Colon (tissue), 2 donors: ENCODE data around the gene RREB1.
"Not testable (repeated sequence)": the region's sequence is repeated elsewhere in the genome, so short reads cannot be mapped to it uniquely, and the experiment has no call there.

Experiments
- FAIRE-seq: peaks from 2 replicates; lab custom pipeline; 2012; peaks lifted over from hg19 to GRCh38; lab: Jason Lieb, UNC
- donor health status: control.
- donor health status: control.

Gene RREB1

DNA sequence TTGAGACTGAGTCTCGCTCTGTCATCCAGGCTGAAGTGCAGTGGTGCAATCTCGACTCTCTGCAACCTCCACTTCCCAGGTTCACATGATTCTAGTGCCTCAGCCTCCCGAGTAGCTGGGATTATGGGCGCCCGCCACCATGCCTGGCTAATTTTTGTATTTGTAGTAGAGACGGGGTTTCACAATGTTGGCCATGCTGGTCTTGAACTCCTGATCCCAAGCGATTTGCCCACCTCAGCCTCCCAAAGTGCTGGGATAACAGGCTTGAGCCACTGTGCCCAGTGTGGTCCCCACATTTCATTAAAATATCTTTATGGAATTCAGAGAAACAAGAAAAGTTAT lies 157.6 kb downstream of the RREB1 start:
- not testable (repeated sequence) for FAIRE-seq

DNA sequence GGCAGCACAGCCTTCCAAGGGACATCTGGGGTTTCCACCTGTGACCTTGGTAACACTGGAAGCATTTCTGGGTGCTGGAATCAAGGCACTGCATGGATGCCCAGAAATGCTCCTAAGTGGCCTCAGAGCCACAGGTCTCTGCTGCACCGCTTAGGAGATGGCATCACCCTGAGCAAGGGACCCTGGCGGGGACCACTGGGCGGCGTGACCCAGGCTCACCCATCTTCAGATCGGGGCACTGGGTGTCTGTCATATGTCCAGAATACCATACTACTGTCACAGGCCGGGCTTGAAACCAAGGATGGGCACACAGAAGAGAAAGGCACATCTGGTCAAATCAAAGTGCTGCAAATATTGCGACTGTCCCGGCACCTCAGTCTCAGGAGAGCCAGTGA lies 159.3 kb downstream of the RREB1 start:
- FAIRE-seq = no peak

DNA sequence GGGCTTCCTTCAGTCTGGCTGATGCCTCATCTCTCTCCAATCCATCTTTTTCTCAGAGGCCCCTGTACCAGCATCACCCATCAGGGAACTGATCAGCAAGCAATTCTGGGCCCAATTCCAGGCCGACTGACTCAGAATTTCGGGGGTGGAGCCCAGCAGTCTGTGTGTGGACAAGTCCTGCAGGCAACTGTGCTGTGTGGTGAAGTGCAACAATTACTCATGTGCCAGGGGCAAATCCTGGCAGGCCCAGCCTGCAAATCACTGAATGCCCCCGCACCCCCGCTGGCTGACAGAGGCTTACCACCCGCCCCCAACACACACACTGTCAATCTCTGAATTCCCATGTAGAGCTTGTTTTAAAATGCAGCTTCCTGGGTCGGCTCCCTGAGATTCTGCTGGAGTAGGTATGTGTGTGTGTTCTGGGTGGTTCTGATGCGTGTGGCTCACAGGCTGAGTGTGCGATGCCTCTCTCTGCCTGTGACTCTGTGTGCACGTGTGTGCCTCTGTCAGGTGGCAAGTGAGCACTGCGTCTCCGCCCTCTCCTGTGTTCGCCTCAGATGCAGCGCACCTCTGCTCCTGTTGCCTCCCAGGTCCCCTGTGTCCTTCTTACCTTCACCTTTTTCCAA lies 159.8 kb downstream of the RREB1 start:
- FAIRE-seq = no peak

DNA sequence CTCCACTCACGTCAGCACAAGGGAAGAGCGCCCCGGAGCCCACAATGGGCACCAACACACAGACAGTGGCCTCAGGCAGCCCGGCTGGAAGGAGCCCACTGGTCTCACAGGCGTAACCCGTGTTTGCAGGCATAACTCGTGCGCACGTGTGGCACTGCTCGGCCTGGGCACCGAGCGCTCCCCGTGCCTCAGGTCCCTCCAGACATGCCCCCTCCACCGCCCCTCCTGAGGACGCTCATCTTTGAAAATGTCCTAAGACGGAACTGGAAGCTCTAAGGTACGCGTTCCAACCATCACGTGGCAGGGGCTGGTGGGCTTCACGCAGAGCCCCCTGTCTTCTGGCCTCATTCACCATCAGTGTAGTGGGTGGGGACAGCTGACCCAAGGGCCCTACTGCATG lies 160.6 kb downstream of the RREB1 start:
- FAIRE-seq = no peak

DNA sequence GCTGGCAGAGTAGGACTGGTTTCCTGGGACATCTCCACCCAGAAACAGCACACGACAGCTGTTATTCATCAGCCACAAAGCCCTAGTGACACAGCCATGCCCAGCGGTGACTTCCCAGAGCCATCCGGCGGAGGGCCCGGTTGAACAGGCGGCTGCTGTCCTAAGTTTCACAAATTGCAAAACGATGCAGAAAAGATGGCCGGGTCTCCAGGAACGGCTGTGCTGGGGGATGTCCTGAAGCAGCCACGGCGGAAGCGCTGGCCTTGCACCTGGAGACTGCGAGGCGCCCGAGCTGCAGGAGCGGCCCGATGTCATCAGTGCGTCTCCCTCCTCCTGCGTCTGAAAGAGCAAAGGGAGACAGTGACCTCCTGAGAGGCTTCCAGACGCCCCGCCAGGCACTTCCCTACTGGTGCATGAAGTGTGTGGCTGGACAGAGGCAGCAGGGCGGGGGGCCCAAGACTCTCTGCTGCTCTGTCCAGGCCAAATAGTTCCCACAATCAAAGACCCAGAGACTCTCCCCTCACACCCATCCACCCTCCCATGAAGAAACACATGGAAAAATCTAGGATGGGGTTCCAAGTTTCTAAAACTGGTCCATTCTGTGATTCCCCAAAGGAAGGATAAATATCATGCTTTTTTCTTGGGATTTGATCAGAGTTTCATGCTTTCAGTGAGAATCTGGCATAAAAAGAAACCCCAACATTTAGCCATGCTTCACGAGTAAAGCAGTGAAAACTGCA lies 161.2 kb downstream of the RREB1 start:
- FAIRE-seq = no peak

DNA sequence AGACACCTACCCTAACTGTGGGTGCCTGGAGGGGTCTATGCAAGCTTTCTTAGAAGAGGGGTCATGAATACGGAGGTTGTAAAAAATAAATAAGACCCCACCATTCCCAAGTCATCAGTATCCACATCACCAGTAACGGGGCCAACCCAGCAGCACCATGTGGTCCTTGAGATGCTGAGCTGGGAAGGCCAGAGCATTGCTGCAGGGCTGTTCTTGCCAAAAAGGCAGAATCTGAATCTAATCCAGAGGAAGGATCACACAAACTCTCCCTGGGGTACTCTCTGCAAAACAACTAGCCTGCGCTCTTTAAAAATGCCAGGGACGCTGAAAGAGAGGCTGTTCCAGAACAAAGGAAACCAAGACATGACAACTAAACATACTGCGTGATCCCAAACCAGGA lies 162.1 kb downstream of the RREB1 start:
- no peak for FAIRE-seq

DNA sequence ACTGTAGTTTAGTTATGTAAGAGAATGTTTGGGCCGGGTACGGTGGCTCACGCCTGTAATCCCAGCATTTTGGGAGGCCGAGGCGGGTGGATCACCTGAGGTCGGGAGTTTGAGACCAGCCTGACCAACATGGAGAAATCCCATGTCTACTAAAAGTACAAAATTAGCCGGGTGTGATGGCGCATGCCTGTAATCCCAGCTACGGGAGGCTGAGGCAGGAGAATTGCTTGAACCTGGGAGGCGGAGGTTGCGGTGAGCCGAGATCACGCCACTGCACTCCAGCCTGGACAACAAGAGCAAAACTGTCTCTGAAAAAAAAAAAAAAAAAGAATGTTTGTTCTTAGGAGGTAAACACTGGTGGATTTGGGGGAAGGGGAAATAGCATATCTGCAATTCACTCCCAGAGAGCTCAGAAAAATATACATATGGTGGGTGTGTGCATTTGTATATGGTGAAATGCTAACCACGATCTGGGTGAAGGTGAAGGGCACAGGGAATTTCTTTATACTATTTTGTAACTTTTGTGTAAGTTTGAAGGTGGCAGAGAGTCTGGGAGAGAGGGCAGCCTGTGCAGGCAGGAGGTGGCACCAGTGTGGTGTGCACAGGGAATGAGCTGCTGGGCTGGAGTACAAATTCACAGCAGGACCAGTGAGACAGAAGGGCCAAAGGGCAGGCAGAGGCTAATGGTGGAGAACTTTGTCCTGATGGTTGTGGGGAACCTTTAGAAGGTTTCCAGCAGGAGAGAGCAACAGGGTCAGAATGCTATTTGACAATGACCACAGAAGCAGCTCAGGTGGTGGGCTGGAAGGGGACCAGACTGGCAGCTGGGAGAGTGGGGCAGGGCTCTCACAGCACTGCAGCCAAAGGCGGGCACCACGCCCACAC lies 162.8 kb downstream of the RREB1 start:
- no peak for FAIRE-seq

DNA sequence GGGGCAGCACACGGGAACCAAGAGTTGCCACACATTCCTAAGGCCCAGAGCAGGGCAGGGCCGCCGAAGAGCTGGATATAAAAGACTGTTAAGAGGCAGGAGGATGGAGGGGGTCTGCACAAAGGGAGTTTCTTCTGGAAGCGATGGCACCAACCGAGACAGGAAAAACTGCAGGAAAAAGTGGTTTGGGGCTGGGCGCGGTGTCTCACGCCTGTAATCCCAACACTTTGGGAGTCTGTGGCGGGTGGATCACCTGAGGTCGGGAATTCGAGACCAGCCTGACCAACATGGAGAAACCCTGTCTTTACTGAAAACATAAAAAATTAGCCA lies 163.4 kb downstream of the RREB1 start:
- no peak for FAIRE-seq

DNA sequence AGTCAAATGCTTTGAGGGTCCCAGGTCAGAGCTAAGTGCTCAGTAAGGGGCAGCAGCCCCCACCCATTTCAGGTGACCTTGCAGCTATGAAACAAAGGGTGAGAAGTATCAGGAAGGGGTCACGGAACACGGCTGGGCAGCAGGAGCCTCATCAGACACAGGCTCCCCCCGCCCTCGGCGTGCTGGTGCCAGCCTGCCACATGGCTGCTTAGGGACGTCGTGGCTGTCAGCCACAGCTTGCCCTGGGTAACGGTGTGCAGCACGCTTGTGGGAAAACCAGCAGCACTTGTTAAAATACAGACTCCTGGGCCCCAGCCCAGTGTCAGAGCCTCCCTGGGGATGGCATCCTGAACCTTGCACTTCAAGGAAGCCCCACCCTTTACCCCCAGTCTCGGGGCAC lies 165.9 kb downstream of the RREB1 start:
- FAIRE-seq = no peak

DNA sequence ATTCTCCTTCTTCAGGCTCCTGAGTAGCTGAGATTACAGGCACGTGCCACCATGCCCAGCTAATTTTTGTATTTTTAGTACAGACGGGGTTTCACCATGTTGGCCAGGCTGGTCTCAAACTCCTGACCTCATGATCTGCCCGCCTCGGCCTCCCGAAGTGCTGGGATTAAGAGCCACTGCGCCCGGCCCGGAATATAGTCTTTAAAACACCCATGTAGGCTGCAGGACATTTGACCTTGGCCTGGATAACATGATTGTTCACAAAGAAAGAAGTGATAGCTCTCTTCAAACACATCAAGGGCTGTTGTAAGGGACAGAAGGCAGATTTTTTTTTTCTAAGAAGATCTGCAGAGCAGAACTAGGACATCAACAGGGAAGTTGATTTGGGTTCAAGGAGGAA lies 166.8 kb downstream of the RREB1 start:
- FAIRE-seq = not testable (repeated sequence)

DNA sequence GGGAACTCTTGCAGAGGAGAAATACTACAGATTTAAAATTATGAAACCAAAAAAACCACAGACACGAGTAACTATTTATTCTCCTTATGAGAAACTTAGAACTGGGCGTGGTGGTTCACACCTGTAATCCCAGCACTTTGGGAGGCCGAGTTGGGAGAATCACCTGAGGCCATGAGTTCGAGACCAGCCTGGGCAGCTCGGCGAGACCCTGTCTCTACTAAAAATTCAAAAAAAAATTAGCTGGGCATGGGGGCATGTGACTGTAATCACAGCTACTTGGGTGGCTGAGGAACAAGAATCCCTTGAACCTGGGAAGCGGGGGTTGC lies 168.4 kb downstream of the RREB1 start:
- no peak for FAIRE-seq

DNA sequence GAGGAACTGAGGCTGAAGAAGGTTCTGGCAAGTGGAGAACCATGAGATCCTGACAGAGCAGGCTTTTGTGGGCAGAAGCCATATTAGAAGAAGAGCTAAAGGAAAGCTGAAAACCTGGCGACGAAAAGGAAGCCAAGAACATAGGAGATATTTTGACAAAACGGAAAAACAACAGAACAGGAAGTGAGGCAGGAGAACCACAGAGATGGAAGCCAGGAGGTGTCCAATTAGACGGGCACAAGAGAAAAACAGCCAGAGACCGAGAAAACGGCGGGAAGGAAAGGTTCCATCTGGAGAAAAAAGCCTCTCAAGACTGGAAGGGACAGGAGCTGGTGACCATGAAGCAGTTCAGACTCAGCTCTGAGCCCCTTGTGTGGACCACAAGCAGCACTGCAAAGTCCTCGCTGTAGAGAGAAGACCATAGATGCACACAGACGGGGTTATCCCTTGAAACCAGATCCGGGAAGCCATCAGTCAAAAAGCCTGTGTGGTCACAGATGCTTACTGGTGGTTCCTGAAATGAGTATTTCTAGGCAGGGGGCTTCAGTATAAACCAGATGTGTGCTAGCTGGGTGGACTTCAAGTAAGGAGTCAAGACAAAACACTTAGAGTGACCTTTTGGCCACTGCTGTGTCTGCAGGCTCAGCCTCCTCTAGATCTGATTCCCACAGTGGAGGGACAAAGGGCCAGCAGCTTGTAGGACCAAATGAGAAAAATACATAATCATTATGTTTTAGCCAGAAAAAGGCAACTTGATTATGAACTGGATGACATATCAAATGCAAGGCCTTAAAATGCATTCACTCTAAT lies 174.5 kb downstream of the RREB1 start:
- FAIRE-seq = no peak

DNA sequence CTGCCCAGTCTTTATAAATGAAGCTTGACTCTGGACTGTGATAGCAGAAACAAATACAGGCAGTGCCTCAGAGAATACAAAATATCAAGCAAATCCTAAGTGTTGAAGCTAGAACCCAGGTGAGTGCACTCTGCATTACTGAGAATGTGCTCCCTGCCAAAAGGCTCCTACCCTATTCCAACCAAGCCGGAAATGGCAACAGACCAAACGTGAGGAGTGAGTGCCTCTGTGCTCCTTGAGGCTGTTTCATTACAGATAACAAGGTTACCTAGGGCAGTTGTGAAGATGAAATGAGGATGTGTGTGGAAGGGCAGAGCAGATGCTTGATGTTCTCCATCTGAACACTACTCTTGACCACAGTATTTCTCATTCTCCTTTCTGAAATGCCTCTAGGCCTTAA lies 175.9 kb downstream of the RREB1 start:
- FAIRE-seq = no peak

DNA sequence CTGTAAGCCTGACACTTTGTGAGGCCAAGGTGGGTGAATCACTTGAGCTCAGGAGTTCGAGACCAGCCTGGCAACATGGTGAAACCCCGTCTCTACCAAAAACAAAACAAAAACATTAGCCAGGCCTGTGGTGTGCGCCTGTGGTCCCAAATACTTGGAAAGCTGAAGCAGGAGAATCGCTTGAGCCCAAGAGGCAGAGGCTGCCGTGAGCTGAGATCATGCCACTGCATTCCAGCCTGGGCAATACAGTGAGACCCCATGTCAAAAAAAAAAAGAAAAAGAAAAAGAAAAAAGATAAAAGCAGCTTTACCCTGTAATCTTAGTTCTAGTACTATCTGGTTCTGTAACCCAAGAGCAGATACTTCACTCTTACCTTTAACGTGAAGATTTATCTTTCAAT lies 177.7 kb downstream of the RREB1 start:
- no peak for FAIRE-seq

DNA sequence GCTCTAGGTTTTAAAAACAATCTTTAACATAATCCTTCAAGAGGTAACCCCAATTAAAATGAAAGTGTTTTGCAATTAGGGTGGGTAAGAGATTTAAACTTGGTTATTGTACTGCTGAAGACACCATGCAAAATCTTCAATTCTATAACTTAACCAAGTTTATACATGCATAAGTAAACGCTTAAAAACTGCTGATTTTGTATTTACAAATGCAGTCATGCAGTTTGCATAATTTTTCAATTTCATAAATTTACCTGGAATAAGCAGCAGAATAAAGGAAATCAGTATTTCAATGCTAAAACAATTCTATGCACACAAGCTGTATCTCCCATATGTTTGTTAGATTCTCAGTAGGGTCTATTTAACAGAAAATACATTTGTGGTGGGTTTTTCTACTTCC lies 182.3 kb downstream of the RREB1 start:
- no peak for FAIRE-seq

DNA sequence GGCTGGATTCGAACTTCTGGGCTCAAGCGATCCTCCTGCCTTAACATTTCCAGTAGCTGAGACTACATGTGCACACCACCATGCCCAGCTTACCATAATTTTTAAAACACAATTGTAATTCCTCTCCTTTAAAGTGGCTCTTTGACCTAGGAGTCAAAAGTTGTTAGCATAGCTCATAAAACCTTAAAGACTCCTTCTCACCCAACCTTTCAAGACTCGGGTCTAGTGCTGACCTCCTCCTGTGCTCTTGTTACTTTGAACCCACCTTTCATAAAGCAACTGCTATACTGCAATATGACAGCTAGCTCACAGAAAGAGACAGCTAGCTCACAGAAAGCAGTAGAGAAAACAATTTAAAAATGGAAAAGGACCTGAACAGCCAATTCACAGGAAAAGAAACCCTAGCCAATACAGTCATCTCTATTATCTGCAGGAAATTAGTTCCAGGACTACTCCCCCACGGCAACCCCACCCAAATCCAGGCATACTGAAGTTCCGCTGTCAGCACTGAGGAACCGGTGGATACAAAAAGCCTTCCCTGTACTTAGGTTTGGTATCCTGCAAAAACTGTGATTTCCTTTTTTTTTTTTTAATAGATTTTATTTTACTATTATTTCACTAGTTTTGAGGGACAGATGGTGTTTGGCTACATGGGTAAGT lies 185.0 kb downstream of the RREB1 start:
- FAIRE-seq = no peak

DNA sequence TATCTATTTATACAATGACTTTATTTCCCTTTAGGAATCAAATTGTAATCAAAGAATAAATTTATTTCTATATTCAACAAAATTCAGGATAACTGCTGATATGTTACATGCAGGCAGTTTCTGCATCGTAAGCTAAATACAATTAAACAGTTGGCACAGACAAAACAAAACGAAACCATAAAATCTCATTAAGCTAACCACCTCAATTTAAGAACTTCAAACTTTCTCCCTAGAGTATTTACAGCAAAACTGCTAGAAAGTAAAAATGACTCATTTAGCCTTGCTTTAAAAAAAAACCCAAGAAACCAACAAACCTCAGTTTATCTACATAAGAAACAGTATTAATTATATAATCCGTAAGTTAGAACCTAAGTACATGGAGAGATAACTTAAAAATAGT lies 188.2 kb downstream of the RREB1 start:
- no peak for FAIRE-seq

DNA sequence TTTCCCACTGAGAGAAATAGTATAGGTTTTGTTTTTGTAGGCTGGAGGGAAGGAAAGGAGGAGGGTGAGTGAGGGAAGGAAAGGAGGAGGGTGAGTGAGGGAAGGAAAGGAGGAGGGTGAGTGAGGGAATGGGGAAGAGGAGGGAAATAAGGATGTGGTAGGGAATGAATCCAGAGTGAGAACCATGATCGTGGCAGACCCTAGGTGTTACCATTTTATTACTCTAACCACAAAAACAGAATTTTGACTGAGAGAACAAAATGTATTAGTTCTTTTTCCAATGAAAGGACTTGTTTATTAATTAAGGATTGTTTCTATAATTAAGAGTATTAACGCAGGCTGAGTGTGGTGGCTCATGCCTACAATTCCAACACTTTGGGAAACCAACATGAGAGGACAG lies 188.8 kb downstream of the RREB1 start:
- FAIRE-seq = no peak

DNA sequence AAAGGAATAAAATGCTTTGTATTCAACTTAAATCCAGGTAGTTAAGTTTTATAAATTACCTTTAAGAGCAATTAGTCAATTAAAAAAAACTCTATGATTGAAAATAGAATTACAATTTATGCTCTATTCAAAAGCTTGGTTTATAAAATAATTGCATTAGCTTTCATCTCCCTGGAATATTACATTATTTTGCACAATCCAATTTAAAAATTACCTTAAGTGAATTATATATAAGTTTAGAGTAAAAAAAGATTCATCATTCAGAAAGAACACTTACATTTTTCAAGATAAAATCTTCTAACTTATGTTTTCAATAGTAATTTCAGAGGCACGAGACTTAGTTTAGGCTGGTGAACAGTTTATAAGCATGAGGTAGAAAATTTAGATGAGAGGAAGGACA lies 190.4 kb downstream of the RREB1 start:
- no peak for FAIRE-seq

DNA sequence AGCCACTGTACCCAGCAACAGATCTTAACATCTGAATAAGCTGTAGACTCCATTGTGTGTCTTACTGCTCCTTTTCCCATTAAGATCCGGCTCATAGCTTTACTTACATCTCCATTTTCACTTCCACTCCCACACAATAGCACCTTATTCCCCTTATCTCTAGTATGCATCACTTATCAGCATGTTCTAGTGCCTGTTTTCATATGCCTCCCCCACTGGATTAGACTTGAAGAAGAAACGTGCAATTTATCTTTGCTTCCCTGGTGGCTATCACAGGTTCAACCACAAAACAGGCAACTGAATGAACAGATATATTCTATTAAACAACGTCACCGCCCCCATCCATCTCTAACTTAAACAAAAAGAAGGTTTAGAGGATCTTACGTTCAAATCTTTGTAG lies 193.2 kb downstream of the RREB1 start:
- FAIRE-seq = no peak
